Femur (tissue), 1 donor: ENCODE measurements around the gene POU2AF1.

ENCODE experiments used
- DNase-seq: peaks from one replicate; pipeline ENCODE4 v3.0.0-alpha.2; 2017

Gene POU2AF1

GRCh38 chr11:111384494-111384893, 5.4 kb upstream of the POU2AF1 start:
- no peak for DNase-seq

- DNase-seq, result no peak
Measured at GRCh38 chr11:111382451-111382850, 3.4 kb upstream of the POU2AF1 start.

GRCh38 chr11:111379602-111380136, 594 bp upstream of the POU2AF1 start:
- DNase-seq, result no peak

GRCh38 chr11:111378185-111378860, 752 bp downstream of the POU2AF1 start:
- no peak for DNase-seq

GRCh38 chr11:111376181-111376871, 2.7 kb downstream of the POU2AF1 start:
- DNase-seq, result no peak

GRCh38 chr11:111373590-111373989, 5.5 kb downstream of the POU2AF1 start:
- DNase-seq, result no peak

GRCh38 chr11:111372538-111372937, 6.5 kb downstream of the POU2AF1 start:
- DNase-seq, result no peak

GRCh38 chr11:111370902-111371578, 8.0 kb downstream of the POU2AF1 start:
- DNase-seq, result no peak

GRCh38 chr11:111370270-111370901, 8.7 kb downstream of the POU2AF1 start:
- DNase-seq, result no peak

GRCh38 chr11:111368285-111368560, 10.9 kb downstream of the POU2AF1 start:
- no peak for DNase-seq

GRCh38 chr11:111367411-111368284, 11.4 kb downstream of the POU2AF1 start:
- DNase-seq, result no peak

- no peak for DNase-seq
Measured at GRCh38 chr11:111366560-111367410, 12.3 kb downstream of the POU2AF1 start.

GRCh38 chr11:111365722-111366559, 13.1 kb downstream of the POU2AF1 start:
- no peak for DNase-seq

- DNase-seq, result no peak
Measured at GRCh38 chr11:111364503-111364902, 14.6 kb downstream of the POU2AF1 start.

GRCh38 chr11:111363985-111364384, 15.1 kb downstream of the POU2AF1 start:
- DNase-seq, result no peak

- DNase-seq, result no peak
Measured at GRCh38 chr11:111362887-111363411, 16.1 kb downstream of the POU2AF1 start.

- no peak for DNase-seq
Measured at GRCh38 chr11:111361874-111362273, 17.2 kb downstream of the POU2AF1 start.

- no peak for DNase-seq
Measured at GRCh38 chr11:111361052-111361801, 17.8 kb downstream of the POU2AF1 start.
